Endothelial cell of umbilical vein (primary cell): ENCODE data around the gene NRBP1. TPM values are rescaled to one million over a fixed set of nuclear protein-coding genes. Genes with fewer than 3 reads are reported as not detected.

ENCODE experiments used
- BruUV-seq: library from RNA; stranded (reverse); fragments of 400-500 nt; replicated peaks from 2 replicates; lab custom pipeline; 2021; lab: Mats Ljungman, UMichigan
- CTCF ChIA-PET: fragments of 300-600, 350-600 bp; sonication (Branson Sonifier 250); formaldehyde crosslinking; loops from one replicate; lab custom pipeline; 2021; ENCODE audit warnings: antibody characterized with exemption, inconsistent platforms; lab: Charles Lee
- POLR2A ChIA-PET: fragments of 300-600, 350-600 bp; sonication (Branson Sonifier 250); formaldehyde crosslinking; loops from one replicate; lab custom pipeline; 2021; ENCODE audit warnings: antibody characterized with exemption, inconsistent platforms; lab: Charles Lee
- DNase-seq: peaks from one replicate; pipeline ENCODE4 v3.0.0-alpha.2; 2011; ENCODE audit warnings: low read depth, low spot score
- FAIRE-seq: peaks from 2 replicates; lab custom pipeline; 2011; peaks lifted over from hg19 to GRCh38; lab: Jason Lieb, UNC
- H2AFZ ChIP-seq: 2 replicates; pipeline ENCODE4 v1.6.0; 2012; ENCODE audit warnings: low read depth, low read length, control low read depth, inconsistent platforms
- H3K27ac ChIP-seq: 2 replicates; pipeline ENCODE4 v1.5.1; 2011; ENCODE audit warnings: low read depth, mild to moderate bottlenecking, control low read depth, low read length, moderate library complexity; ENCODE audit not compliant: insufficient read depth
- H3K27me3 ChIP-seq, 2 experiments: 2 replicates each; pipeline versions ENCODE4 v1.6.0 to v1.6.1; 2011; ENCODE audit warnings: low read length in 2 of 2, mixed read lengths in 1 of 2; ENCODE audit not compliant: control insufficient read depth in 2 of 2, insufficient read depth in 2 of 2
- H3K36me3 ChIP-seq, 2 experiments: 2 replicates in 1 of 2; 3 replicates in 1 of 2; pipeline ENCODE4 v1.5.1; 2011; ENCODE audit warnings: low read length in 2 of 2, mild to moderate bottlenecking in 1 of 2, moderate library complexity in 1 of 2; ENCODE audit not compliant: control insufficient read depth in 2 of 2, insufficient read depth in 2 of 2; ENCODE audit errors: extremely low read depth in 1 of 2
- H3K4me1 ChIP-seq: 3 replicates; pipeline ENCODE4 v1.5.1; 2011; ENCODE audit warnings: mild to moderate bottlenecking, low read length; ENCODE audit not compliant: control insufficient read depth, insufficient read depth; ENCODE audit errors: extremely low read depth
- H3K4me2 ChIP-seq: 2 replicates; pipeline ENCODE4 v1.6.1; 2011; ENCODE audit warnings: low read length, control low read depth, mixed read lengths; ENCODE audit not compliant: insufficient read depth
- H3K4me3 ChIP-seq, 3 experiments: fragments of 200-600 bp in 1 of 3; sonication (generic), shearing (Covaris generic) in 1 of 3; replicated peaks in 1 of 3; 2 replicates each; pipeline ENCODE4 v1.5.1; 2011 to 2016; ENCODE audit warnings: control low read depth in 3 of 3, low read length in 3 of 3, mild to moderate bottlenecking in 2 of 3, inconsistent platforms in 1 of 3, low read depth in 1 of 3, moderate library complexity in 1 of 3; ENCODE audit not compliant: insufficient read depth in 1 of 3
- H3K79me2 ChIP-seq: 2 replicates; pipeline ENCODE4 v1.6.0; 2012; ENCODE audit warnings: low read length, inconsistent platforms; ENCODE audit not compliant: control insufficient read depth, insufficient read depth
- H3K9ac ChIP-seq: replicated peaks from 2 replicates; pipeline ENCODE3; 2011; ENCODE audit warnings: low read length, control low read depth; ENCODE audit not compliant: insufficient read depth; ENCODE audit errors: extremely low read depth
- H3K9me1 ChIP-seq: replicated peaks from 3 replicates; pipeline ENCODE4 v1.6.0; 2011; ENCODE audit warnings: mild to moderate bottlenecking, low read length; ENCODE audit not compliant: control insufficient read depth, insufficient read depth; ENCODE audit errors: extremely low read depth
- H3K9me3 ChIP-seq: replicated peaks from 2 replicates; pipeline ENCODE4 v1.5.1; 2012; ENCODE audit warnings: low read length, inconsistent platforms; ENCODE audit not compliant: control insufficient read depth, insufficient read depth
- H4K20me1 ChIP-seq: replicated peaks from 2 replicates; pipeline ENCODE3; 2011; ENCODE audit warnings: mild to moderate bottlenecking, low read length; ENCODE audit not compliant: control insufficient read depth, insufficient read depth; ENCODE audit errors: extremely low read depth
- CTCF ChIP-seq, 2 donors: IDR thresholded peaks; 1 replicate in 1 of 2; 2 replicates in 1 of 2; pipeline ENCODE4 v1.5.1; 2011; ENCODE audit warnings: low read length in 2 of 2, mild to moderate bottlenecking in 2 of 2, moderate library complexity in 2 of 2, control low read depth in 1 of 2, inconsistent platforms in 1 of 2, low read depth in 1 of 2; ENCODE audit not compliant: insufficient read depth in 1 of 2; ENCODE audit errors: extremely low read depth in 1 of 2
- EZH2 ChIP-seq: IDR thresholded peaks from 2 replicates; pipeline ENCODE4 v1.6.1; 2012; ENCODE audit warnings: borderline replicate concordance, low read depth, mild to moderate bottlenecking, moderate library complexity, low read length, inconsistent platforms; ENCODE audit not compliant: severe bottlenecking
- FOS ChIP-seq: IDR thresholded peaks from 2 replicates; pipeline ENCODE4 v1.6.1; 2011; ENCODE audit warnings: mild to moderate bottlenecking, low read length, moderate library complexity, borderline replicate concordance; ENCODE audit not compliant: insufficient read depth
- GATA2 ChIP-seq: IDR thresholded peaks from 2 replicates; pipeline ENCODE4 v1.7.0; 2011; ENCODE audit warnings: low read depth, mild to moderate bottlenecking, moderate library complexity, mixed read lengths, low read length; ENCODE audit not compliant: insufficient read length, insufficient read depth
- JUN ChIP-seq: IDR thresholded peaks from 2 replicates; pipeline ENCODE4 v1.6.1; 2011; ENCODE audit warnings: borderline replicate concordance, low read depth; ENCODE audit not compliant: insufficient read length, insufficient read depth
- MAX ChIP-seq: IDR thresholded peaks from 2 replicates; pipeline ENCODE4 v1.6.1; 2011; ENCODE audit not compliant: insufficient read depth, insufficient read length
- MYC ChIP-seq: IDR thresholded peaks from one replicate; pipeline ENCODE4 v1.6.1; 2011; ENCODE audit warnings: mild to moderate bottlenecking, low read depth, low read length
- POLR2A ChIP-seq: IDR thresholded peaks from 2 replicates; pipeline ENCODE4 v1.6.1; 2012; ENCODE audit warnings: low read depth, mild to moderate bottlenecking, control low read depth, low read length
- POLR2AphosphoS5 ChIP-seq: IDR thresholded peaks from 2 replicates; pipeline ENCODE4 v1.6.1; 2012; ENCODE audit warnings: low read depth, mild to moderate bottlenecking, control low read depth, low read length, moderate library complexity; ENCODE audit not compliant: insufficient read depth
- dilution Hi-C: fragments of 300-500 bp; cut with MboI; formaldehyde crosslinking; loops from one replicate; pipeline ENCODE4 v1.15.0; 2019; ENCODE audit warnings: low sequenced_read_pairs; ENCODE audit not compliant: extremely low pct_ligation_motif_present
- intact Hi-C: fragments of 100-400 bp; cut with micrococcal nuclease; formaldehyde crosslinking; loops from one replicate; pipeline ENCODE4 v1.10.0; 2022
- polyA plus RNA-seq, 4 experiments: library from polyadenylated mRNA; depleted of rRNA in 3 of 4; stranded (reverse) in 3 of 4; unstranded in 1 of 4; fragments of >200 nt; gene quantifications; 2 replicates each; pipeline versions ENCODE4 v1.2.1 to v1.2.3, GENCODE V29; 2011 to 2012; ENCODE audit warnings: missing spikeins in 1 of 4
- total RNA-seq: library from RNA; stranded (reverse); gene quantifications from 2 replicates; pipeline ENCODE4 v1.2.3, GENCODE V29; 2021

The NRBP1 gene
- total and polyA plus RNA-seq, 2 donors (not counting 3 experiments of a cell fraction or from before 2014, with no cell fraction given) = 130 to 169 TPM

- Histone ChIP-seq H3K36me3 (peaks cover 17 to 42% of the 10 kb centered on the region in 2 experiments), H2AFZ (no peak overlapping the region), H3K4me1 (peaks cover 23% of the 10 kb centered on the region), H3K4me3 (no peak overlapping the region), H3K4me2 (no peak overlapping the region), H3K79me2 (peaks cover 21% of the 10 kb centered on the region), H3K9me1 (no peaks in the 10 kb centered on the region), H3K27ac (peak overlapping the region; percentile 97), H3K27me3 (no peaks in the 10 kb centered on the region), H4K20me1 (no peaks in the 10 kb centered on the region), H3K9ac (no peak overlapping the region), H3K9me3 (no peaks in the 10 kb centered on the region)
- no peak for FAIRE-seq
- TF ChIP-seq GATA2 (no peak), MAX (no peak), MYC (no peak), POLR2AphosphoS5 (no peak), CTCF (IDR thresholded peaks at IDR 0.05; ENCODE audit: extremely low read depth in 1 of 2, insufficient read depth in 1 of 2, low read depth in 1 of 2, low read length in 2 of 2) (no peak), POLR2A (no peak), JUN (no peak), EZH2 (no peak), FOS (no peak)
- CTCF ChIA-PET = interaction anchor here (1.6 kb wide), 1 partner anchor 12 kb away, joined by 4 read pairs; no protein-coding TSS in a partner anchor
- POLR2A ChIA-PET = no interaction called here
- no peak for DNase-seq
- dilution Hi-C loops = no loop called here
- intact Hi-C loops = loop anchor here (2.0 kb wide), 1 partner anchor 47 kb away; the partner anchor contains the start of gene NRBP1
- BruUV-seq = TSS peak; percentile 41
These were observed 46.8 kb upstream of the NRBP1 start for GRCh38 chr2:27381577-27382181.
